Activated CD4-positive, CD25-positive, alpha-beta regulatory T cell treated with anti-CD3 and anti-CD28 coated beads, Interleukin-2, amount 50 U/mL, for 24 hours (primary cell): ENCODE measurements around the gene SYNE1.

ENCODE experiments used
- ATAC-seq, 2 donors: fragments of 150-1000 bp; cut with Tn5 transposase; one replicate each; pipeline ENCODE4 v1.10.0; 2021; ENCODE audit warnings: mild to moderate bottlenecking in 1 of 2, moderate library complexity in 1 of 2

SYNE1 gene

GRCh38 chr6:152127432-152128165 lies 509.6 kb downstream of the SYNE1 start:
- no peak for ATAC-seq

GRCh38 chr6:152124429-152125074 lies 512.6 kb downstream of the SYNE1 start:
- ATAC-seq, result no peak

GRCh38 chr6:152123076-152123475 lies 514.1 kb downstream of the SYNE1 start:
- ATAC-seq, result no peak

- ATAC-seq, result no peak
Observed at GRCh38 chr6:152122434-152122833, 514.7 kb downstream of the SYNE1 start.

- ATAC-seq, result no peak
Observed at GRCh38 chr6:152121910-152122309, 515.3 kb downstream of the SYNE1 start.

- ATAC-seq, result no peak
Observed at GRCh38 chr6:152119831-152120230, 517.3 kb downstream of the SYNE1 start.

- ATAC-seq, result no peak
Observed at GRCh38 chr6:152118678-152119077, 518.5 kb downstream of the SYNE1 start.

GRCh38 chr6:152118224-152118623 lies 518.9 kb downstream of the SYNE1 start:
- ATAC-seq, result no peak

GRCh38 chr6:152117156-152118133 lies 519.7 kb downstream of the SYNE1 start:
- ATAC-seq, result peak; percentile 46 to 55

GRCh38 chr6:152112491-152113261 lies 524.5 kb downstream of the SYNE1 start:
- no peak for ATAC-seq

GRCh38 chr6:152110886-152111820 lies 526.0 kb downstream of the SYNE1 start:
- ATAC-seq, result no peak

GRCh38 chr6:152107973-152108372 lies 529.2 kb downstream of the SYNE1 start:
- ATAC-seq, result no peak

GRCh38 chr6:152100183-152100618 lies 537.0 kb downstream of the SYNE1 start:
- ATAC-seq, result no peak

GRCh38 chr6:152099446-152100182 lies 537.5 kb downstream of the SYNE1 start:
- no peak for ATAC-seq

- no peak for ATAC-seq
Observed at GRCh38 chr6:152098683-152099082, 538.5 kb downstream of the SYNE1 start.

- no peak for ATAC-seq
Observed at GRCh38 chr6:152096863-152097496, 540.2 kb downstream of the SYNE1 start.

GRCh38 chr6:152094992-152095592 lies 542.1 kb downstream of the SYNE1 start:
- ATAC-seq, result peak; percentile 78 to 86

GRCh38 chr6:152094276-152094675 lies 542.9 kb downstream of the SYNE1 start:
- no peak for ATAC-seq

- no peak for ATAC-seq
Observed at GRCh38 chr6:152093711-152094110, 543.5 kb downstream of the SYNE1 start.
